Osteocyte (in vitro differentiated cells): Measurements from ENCODE around the gene SSBP3. TPM values are rescaled to one million over a fixed set of nuclear protein-coding genes. Genes with fewer than 3 reads are reported as not detected.

ENCODE experiments used
- DNase-seq: peaks from one replicate; pipeline ENCODE4 v3.0.0; 2021; ENCODE audit warnings: mixed read lengths; ENCODE audit not compliant: unreplicated experiment; ENCODE audit errors: extremely low spot score
- H3K27ac Mint-ChIP-seq: one replicate; pipeline ENCODE4 v1.8.0; 2021; ENCODE audit warnings: mild to moderate bottlenecking, mixed read lengths; ENCODE audit not compliant: unreplicated experiment
- H3K27me3 Mint-ChIP-seq: one replicate; pipeline ENCODE4 v1.8.0; 2021; ENCODE audit warnings: mixed read lengths; ENCODE audit not compliant: unreplicated experiment
- H3K36me3 Mint-ChIP-seq: one replicate; pipeline ENCODE4 v1.8.0; 2021; ENCODE audit warnings: mixed read lengths; ENCODE audit not compliant: unreplicated experiment
- H3K4me1 Mint-ChIP-seq: one replicate; pipeline ENCODE4 v1.8.0; 2021; ENCODE audit warnings: mixed read lengths; ENCODE audit not compliant: unreplicated experiment
- H3K4me3 Mint-ChIP-seq: one replicate; pipeline ENCODE4 v1.8.0; 2021; ENCODE audit warnings: mild to moderate bottlenecking, moderate library complexity, mixed read lengths; ENCODE audit not compliant: unreplicated experiment
- H3K9me3 Mint-ChIP-seq: one replicate; pipeline ENCODE4 v1.8.0; 2021; ENCODE audit warnings: mixed read lengths; ENCODE audit not compliant: unreplicated experiment
- total RNA-seq: library from RNA; stranded (reverse); gene quantifications from 2 replicates; pipeline ENCODE4 v1.2.1, GENCODE V29; 2021
- TF ChIP-seq, protein P1 (sequence below): fragments of 200-600 bp; sonication (generic); IDR thresholded peaks from 2 replicates; pipeline ENCODE4 v1.5.0; 2021; ENCODE audit warnings: antibody characterized with exemption, mild to moderate bottlenecking, moderate library complexity

The SSBP3 gene
- total RNA-seq, 1 donor from 2014 or later = 56.4 TPM

DNA sequence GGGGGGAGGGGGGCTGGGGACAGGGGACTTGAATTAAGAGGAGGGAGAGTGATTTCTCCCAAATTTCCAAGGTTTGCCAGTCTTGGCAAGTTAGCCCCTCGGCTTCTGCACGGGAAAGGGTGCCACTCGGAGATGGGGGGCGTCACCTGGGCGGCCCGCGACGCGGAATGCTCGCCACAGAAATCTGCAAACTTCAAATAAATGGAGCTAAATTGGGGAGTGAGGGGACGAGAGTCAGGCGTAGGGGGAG lies 885 bp upstream of the SSBP3 start:
- Mint-ChIP-seq H3K27me3 (no peaks in the 10 kb centered on the region), H3K4me1 (peaks cover 38% of the 10 kb centered on the region), H3K27ac (peak overlapping the region; percentile 92), H3K36me3 (peaks cover 5% of the 10 kb centered on the region), H3K4me3 (peak overlapping the region; percentile 86), H3K9me3 (no peaks in the 10 kb centered on the region)
- TF ChIP-seq, protein P1, sequence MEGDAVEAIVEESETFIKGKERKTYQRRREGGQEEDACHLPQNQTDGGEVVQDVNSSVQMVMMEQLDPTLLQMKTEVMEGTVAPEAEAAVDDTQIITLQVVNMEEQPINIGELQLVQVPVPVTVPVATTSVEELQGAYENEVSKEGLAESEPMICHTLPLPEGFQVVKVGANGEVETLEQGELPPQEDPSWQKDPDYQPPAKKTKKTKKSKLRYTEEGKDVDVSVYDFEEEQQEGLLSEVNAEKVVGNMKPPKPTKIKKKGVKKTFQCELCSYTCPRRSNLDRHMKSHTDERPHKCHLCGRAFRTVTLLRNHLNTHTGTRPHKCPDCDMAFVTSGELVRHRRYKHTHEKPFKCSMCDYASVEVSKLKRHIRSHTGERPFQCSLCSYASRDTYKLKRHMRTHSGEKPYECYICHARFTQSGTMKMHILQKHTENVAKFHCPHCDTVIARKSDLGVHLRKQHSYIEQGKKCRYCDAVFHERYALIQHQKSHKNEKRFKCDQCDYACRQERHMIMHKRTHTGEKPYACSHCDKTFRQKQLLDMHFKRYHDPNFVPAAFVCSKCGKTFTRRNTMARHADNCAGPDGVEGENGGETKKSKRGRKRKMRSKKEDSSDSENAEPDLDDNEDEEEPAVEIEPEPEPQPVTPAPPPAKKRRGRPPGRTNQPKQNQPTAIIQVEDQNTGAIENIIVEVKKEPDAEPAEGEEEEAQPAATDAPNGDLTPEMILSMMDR = no peak
- no peak for DNase-seq

GRCh38 chr1:54405898-54406293 lies 298 bp downstream of the SSBP3 start:
- H3K36me3 Mint-ChIP-seq = peaks cover 14% of the 10 kb centered on the region
- no peaks in the 10 kb centered on the region for H3K27me3 Mint-ChIP-seq
- peak overlapping the region; percentile 48 for H3K4me3 Mint-ChIP-seq
- TF ChIP-seq, protein P1 = no peak
- H3K27ac Mint-ChIP-seq = no peak overlapping the region
- no peaks in the 10 kb centered on the region for H3K9me3 Mint-ChIP-seq
- peaks cover 38% of the 10 kb centered on the region for H3K4me1 Mint-ChIP-seq
- no peak for DNase-seq

DNA sequence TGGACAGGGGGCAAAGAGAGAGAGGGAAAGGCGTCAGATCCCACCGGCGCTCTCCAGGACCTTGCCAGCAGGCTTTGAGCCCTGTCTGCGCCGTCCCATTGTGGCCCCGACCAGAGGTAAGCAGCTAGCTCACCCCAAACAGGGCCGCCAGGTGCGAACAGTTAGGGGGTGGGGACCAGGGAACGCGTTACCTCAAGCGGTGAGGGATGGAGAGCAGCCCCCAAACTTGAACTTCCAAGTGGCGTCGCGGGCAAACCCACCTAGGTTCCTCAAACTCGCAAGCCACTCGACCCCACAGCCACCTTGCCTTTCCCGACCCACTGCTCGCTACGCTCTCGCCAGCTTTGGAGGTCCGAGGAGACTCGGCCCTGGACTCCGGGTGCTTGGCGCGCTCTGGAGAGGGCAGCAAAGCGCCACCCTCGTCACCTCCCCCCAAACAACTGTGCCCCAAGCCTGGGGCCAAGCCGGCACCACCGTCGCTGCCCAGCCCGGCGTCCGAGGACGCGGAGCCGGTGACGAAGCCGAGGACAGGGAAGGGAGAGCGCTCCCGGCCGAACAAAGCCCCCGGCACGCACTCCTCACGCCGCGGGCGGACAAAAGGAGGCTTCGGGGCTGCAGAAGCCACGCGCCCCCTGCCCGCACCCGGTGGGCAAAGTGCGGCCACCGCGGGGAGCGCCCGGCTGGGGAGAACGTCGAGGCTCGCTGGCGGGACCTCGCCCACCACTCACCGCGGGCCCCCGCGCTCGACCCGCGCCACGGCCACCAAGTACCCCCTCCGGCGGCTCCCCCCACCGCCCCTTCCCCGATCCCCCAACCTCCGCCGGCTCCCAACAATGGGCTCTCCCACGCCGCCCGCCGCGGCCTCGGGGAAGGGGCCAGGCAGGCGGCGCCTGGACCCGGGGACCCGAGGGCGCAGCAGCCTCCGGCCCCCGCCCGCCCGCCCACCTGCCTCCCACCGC lies 976 bp downstream of the SSBP3 start:
- H3K9me3 Mint-ChIP-seq = no peaks in the 10 kb centered on the region
- peak overlapping the region; percentile 77 for H3K4me3 Mint-ChIP-seq
- no peak for DNase-seq
- H3K36me3 Mint-ChIP-seq = peaks cover 21% of the 10 kb centered on the region
- H3K27me3 Mint-ChIP-seq = no peaks in the 10 kb centered on the region
- no peak overlapping the region for H3K27ac Mint-ChIP-seq
- TF ChIP-seq, protein P1 = no peak
- peaks cover 38% of the 10 kb centered on the region for H3K4me1 Mint-ChIP-seq

GRCh38 chr1:54404263-54404662 lies 1.9 kb downstream of the SSBP3 start:
- peaks cover 38% of the 10 kb centered on the region for H3K4me1 Mint-ChIP-seq
- no peaks in the 10 kb centered on the region for H3K27me3 Mint-ChIP-seq
- no peaks in the 10 kb centered on the region for H3K9me3 Mint-ChIP-seq
- H3K27ac Mint-ChIP-seq = no peak overlapping the region
- TF ChIP-seq, protein P1 = no peak
- H3K36me3 Mint-ChIP-seq = peaks cover 28% of the 10 kb centered on the region
- no peak for DNase-seq
- H3K4me3 Mint-ChIP-seq = peak overlapping the region; percentile 77

DNA sequence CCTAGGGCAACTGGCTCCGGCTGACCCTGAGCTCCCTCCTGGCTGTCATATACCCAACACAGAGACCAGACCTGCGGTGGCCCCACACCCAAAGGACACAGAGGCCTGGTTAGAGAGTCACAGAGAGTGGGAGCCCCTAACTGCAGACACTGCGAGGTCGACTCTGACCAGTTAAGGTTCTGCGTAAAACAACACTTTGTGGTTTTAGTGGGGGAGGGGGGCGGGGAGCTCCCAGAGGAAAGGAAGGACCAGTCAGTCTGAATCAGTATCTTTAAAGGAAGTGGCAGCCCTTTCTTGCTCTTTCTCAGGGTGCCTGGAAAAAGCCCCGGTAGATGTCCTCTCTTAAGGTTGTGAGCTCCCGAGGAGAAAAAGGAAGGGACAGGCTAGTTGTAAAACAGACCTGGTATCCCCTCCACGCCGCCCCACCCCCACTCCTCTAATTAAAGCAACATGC lies 2.4 kb downstream of the SSBP3 start:
- no peaks in the 10 kb centered on the region for H3K9me3 Mint-ChIP-seq
- H3K4me1 Mint-ChIP-seq = peaks cover 33% of the 10 kb centered on the region
- TF ChIP-seq, protein P1 = no peak
- H3K27me3 Mint-ChIP-seq = no peaks in the 10 kb centered on the region
- no peak for DNase-seq
- peak overlapping the region; percentile 29 for H3K27ac Mint-ChIP-seq
- peaks cover 32% of the 10 kb centered on the region for H3K36me3 Mint-ChIP-seq
- peak overlapping the region; percentile 77 for H3K4me3 Mint-ChIP-seq
